NCI-H1105 (cell line): ENCODE results near the gene TNRC18.
"Not testable (repeated sequence)": the region's sequence is repeated elsewhere in the genome, so short reads cannot be mapped to it uniquely, and the experiment has no call there.

Experiments used
- DNase-seq: peaks from one replicate; lab custom pipeline; 2025; lab: John Stamatoyannopoulos, UW

The TNRC18 gene

GRCh38 chr7:5349437-5350173 lies 74.0 kb downstream of the TNRC18 start:
- DNase-seq = no peak

DNA sequence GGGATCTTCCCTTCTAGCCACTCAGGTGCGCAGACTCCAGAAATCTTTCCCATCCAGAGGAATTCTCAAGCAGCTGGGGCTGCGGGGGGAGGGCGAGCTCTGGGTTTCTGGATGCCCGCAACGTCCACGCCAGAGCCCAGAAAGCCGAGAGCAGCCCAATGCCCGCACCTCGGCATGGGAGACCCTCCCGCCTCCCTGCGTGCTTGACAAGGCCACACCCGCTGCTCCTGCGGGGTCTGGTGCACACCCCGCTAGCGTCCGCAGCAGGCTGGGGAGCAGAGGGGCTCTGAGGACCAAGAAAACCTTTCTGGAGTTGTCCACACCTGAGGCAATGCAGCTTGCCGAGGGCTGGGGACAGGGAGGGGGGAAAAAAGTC lies 74.6 kb downstream of the TNRC18 start:
- DNase-seq = no peak

DNA sequence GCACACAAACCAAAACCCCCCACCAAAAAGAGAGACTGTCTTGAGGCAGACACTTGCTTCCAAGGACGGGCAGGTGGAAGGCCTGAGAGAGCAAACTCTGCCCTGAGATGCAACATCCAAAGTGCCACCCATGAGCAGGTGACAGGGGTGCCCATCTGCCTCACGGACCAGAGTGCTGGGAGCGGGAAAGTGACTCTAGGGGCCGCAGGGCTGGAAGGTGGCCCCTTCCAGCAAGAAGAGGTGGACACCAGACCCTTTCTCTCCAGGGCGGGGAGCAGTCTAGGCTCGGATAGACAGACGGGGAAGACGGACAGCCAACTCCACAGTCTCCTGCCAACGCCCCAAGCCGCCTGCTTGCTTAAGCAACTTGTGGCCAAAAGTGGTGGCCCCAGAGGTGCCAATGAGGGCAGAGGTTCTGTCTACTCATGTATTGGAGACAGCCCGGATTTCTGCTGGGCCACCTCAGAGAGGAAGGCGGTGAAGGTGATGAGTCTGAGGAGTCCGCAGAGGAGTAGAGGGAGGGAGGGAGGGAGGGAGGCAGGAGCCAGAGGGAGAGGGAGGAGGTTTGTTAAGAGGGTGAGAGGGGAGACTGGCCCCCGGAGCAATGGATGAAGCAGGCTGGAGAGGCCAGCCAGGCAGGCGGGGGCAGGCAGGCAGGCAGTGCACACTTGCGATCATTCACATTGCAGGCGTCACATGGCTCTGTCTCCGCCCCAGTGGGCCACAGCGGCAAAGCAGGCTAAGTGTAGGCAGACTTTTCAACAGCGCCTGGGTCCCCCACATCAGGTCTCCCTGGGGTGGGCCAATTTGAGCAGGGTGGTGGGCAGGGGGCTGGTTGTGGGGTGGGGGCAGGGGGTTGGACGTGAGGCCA lies 75.3 kb downstream of the TNRC18 start:
- no peak for DNase-seq

DNA sequence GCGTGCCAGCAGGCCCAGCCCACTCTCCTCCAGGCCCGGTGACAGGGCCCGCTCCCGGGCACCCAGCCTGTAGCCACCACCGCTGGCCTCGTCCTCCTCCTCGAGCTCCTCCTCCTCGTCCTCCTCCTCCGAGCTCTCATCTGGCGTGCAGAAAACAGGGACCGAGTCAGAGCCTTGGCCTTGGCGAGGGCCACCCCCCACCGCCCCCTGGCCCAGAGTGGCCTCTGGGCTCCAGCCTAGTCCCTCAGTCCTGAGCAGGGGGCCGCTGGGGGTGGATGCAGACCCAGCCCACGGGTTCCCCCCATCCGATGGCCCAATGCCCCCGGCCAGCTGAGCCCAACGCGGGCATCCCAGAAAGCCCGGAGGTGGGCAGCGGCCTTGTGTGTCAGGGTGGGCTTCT lies 78.0 kb downstream of the TNRC18 start:
- no peak for DNase-seq

GRCh38 chr7:5345171-5345570 lies 78.5 kb downstream of the TNRC18 start:
- DNase-seq = no peak

DNA sequence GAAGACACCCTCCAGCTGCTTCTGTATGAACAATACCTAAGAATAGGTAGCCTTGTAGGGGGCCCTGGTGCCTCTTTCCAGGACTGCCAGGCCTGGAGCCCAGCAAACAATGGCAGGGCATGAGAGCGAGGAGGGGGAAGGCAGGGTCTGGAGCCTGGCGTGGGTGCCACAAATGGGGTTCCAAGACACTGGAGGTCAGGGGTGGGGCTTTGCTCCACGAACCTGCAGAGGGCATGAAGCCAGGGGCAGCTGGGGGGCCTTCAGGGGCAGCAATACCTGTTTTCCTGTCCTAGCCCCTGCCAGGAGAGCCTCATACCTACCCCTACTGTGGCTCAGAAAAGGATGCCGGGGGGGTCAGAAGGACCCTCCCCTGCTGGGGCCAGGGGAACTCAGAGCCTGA lies 79.3 kb downstream of the TNRC18 start:
- DNase-seq = no peak

DNA sequence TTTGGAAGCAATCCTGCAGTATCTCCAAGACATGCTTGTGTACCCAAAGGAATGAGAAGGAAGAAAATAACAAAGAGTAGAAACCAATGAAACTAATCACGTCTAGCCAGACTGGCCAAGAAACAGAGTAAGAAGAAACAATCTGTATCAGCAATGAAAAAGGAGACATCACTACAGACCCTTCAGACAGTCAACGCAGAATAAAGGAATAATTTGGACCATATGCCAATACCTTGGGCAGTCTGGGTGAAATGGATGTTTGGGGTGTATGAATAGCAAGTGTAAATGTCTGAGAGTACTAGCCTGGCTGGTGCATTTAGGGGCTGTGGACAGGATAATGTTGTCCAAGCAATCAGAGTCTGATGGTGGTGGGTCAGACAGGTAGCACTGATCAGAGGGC lies 79.8 kb downstream of the TNRC18 start:
- no peak for DNase-seq

DNA sequence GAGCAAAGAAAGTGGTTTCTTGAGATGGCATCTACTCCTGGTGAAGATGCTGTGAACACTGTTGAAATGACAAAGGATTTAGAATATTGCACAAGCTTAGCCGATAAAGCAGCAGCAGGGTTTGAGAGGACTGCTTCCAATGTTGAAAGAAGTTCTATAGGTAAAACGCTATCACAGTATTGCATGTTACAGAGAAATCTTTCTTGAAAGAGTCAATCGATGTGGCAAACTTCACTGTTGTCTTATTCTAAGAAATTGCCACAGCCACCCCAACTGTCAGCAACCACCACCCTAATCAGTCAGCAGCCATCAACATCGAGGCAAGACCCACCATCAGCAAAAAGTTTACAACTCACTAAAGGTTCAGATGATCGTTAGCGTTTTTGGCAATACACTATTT lies 81.0 kb downstream of the TNRC18 start:
- DNase-seq = no peak

DNA sequence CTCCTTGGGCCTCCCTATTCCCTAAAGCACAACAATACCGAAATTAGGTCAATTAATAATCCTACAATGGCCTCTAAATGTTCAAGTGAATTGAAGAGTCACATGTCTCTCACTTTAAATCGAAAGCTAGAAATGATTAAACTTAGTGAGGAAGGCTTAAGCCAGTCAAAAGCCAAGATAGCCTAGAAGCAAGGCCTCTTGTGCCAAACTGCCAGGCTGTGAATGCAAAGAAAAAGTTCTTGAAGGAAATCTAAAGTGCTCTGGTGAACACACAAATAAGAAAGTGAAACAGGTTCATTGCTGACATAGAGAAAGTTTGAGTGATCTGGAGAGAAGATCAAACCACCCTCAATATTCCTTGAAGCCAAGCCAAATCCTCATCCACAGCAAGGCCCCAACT lies 83.7 kb downstream of the TNRC18 start:
- no peak for DNase-seq

GRCh38 chr7:5337047-5337446 lies 86.6 kb downstream of the TNRC18 start:
- no peak for DNase-seq

GRCh38 chr7:5334671-5335070 lies 89.0 kb downstream of the TNRC18 start:
- DNase-seq = no peak

DNA sequence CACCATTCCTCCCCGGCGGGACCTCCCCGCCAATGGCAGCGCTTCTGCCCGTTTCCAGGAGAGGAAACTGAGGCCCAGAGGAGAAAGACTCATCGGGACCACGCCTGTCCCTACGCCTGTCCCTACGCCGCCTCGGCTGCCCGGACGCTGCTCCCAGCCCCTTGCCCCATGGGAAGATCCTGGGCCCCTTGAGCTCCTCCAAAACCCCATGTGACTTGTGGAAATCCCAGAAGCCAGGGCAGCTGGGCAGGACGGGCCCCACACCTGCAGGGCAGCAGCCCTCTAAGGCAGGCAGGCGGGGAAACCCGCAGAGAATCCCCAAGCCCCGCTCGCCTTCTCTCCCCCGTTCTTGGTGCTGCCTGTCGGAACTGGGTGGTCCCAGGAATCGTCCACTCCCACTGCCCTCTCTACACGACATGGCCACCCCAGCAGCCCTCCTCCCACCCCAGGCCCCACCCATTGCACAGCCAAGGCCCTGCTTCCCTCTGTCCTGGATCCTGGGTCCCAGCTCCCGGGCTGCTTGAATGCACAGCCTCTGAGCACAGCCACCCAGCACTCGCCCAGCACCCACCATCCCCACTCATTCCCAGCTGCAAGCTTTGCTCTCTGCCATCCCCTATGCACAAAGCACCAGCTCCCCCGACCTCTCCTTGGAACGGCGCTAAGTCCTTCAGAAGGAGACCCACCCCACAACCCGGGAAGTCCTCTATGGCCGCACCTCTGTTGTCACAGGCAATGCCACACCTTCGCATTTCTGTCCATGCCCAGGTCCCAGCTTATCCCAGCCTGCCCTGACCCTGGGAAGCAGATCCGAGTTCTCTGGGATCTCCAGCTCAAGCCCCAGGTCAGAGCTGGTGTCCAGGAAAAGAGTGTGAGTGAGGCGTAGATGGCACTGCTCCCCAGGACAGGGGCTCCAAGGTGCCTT lies 90.3 kb downstream of the TNRC18 start:
- no peak for DNase-seq

GRCh38 chr7:5332579-5332978 lies 91.1 kb downstream of the TNRC18 start:
- no peak for DNase-seq

GRCh38 chr7:5330288-5330687 lies 93.3 kb downstream of the TNRC18 start:
- no peak for DNase-seq

- no peak for DNase-seq
These were observed 98.7 kb downstream of the TNRC18 start for GRCh38 chr7:5324961-5325360.

DNA sequence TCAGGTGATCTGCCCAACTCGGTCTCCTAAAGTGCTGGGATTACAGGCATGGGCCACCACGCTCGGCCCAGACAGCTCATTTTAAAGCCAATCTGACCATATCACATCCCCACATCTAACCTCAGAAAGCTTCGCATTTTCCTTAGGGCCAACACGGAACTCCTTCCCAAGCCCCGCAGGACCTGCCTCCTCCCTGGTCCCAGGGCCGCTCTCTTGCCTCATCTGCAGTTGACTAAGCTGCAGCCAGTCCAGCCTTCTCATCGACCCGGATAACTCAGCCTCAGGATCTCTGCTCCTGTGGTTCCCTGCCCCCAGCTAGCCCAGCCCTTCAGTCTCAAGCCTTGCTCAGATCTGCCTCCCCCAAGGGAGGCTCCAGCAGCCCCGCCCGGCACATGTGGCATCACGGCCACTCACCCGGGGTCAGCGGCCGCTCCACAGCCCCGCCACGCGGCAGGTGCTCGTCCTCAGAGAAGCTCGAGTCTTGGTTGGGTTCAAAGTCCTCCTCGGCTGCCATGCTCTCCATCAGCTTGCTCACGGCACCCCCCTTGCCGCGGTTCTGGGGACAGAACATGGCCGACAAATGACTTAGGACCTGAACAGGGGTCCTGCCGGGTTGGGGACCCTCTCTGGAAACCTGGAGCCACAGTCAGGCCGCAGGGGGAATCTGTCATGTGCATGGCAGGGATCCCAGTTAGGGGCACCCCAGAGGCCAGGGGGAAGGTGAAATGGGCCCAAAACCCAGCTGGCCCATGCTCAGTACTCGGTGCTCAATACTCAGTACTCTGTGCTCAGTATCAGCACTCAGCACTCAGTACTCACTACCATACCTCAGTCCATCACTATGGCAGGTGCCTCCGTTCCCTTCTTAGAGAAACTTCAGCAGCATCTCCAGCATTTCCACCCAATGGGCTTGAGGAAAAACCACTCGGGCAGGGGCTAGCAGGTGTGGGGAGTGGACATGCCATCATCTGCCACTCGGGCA lies 99.5 kb downstream of the TNRC18 start:
- not testable (repeated sequence) for DNase-seq

DNA sequence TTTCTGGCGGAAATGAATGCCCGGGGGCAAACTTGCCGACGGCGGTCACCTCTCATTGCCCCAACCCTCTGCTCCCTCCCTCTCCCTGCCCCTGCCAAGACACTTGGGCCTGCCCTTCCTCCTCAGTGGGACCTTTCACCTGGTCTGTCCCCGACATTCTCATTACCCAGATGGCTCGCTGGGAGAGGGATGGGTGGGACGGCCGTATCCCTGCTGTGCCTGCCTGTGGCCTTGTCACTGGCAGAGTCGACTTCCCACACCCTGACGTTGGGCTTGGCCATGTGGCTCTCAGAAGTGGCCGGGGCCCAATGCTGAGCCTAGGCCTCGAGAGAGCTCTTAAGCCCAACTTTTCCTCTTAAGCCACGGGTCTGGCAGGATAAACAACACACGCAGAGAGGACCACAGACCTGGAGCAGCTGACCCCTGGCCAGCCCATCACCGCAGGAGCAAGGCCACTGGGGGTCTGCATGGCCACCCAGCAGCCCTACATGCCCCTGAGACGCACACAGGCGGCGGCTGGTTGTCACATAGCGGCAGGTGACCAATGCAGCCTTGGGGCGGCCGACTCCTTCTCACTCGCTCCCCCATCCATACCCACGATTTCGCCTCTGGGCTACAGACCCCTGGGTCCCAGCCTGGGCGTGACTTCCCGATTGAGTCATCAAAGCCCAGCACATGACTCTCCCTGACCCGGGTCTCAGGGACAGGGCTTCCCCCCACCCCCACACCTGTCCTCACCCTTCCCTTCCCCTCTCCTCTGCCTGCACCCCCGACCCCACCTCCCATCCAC lies 100.8 kb downstream of the TNRC18 start:
- no peak for DNase-seq

GRCh38 chr7:5320802-5321396 lies 102.7 kb downstream of the TNRC18 start:
- DNase-seq = no peak

DNA sequence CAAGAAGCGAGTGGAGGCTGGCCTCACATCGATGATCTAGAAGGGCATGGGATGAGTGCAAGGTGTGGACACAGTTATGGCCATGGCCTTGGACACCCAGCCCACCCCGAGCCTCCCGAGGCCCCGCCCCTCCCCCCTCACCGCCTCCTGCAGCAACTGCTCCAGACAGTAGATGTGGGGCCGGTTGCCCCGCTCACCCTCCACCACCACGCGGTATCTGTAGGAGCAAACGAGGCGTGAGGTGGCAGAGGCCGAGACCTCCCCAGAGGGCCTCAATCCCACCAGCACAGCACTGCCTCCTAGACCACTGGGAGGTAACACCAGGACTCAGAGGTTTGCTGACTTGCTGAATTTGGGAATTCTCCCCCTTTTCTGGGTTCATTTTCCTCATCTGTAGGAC lies 103.2 kb downstream of the TNRC18 start:
- DNase-seq = no peak

DNA sequence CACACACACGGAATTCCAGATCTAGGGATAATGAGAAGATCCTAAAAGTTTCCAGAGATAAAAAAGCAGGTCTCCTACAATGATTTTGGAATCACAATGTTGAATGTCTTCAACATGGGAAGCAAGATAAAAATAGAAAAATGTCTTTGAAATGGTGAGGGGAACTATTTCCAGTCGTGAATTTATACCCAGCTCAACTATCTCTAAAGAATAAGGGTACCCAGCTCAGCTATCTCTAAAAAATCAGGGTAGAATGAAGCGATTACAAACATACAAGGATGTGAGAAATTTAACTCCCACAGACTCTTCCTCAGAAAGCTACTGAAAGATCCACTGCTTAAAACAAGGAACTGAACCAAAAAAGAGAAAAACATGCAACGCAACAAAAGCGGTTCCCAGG lies 105.0 kb downstream of the TNRC18 start:
- not testable (repeated sequence) for DNase-seq
